ENCODE data around the gene ANKS1B.
"Not testable (repeated sequence)": the region's sequence is repeated elsewhere in the genome, so short reads cannot be mapped to it uniquely, and the experiment has no call there.

ANKS1B gene

GRCh38 chr12:98983647-98984046 lies 1001.1 kb downstream of the ANKS1B start:
- DNase-seq, result no peak

DNA sequence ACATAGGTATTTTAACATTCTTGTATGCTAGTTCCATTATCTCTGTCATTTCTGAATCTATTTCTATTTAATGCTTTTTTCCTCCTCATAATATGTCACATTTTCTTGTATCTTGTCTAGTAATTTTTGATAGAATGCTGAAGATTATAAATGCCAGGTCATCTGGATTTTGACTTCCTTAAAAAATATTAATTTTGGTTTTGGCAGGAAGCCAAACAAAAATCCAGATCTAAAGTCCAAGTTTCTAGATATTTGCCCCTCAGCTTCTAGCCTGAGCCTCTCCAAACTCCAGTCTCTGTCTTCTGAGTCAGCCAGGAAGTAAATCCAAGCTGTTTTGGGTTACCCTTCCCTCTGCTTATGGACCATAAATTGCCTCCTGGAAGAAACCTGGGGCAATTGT lies 1004.2 kb downstream of the ANKS1B start:
- no peak for DNase-seq

DNA sequence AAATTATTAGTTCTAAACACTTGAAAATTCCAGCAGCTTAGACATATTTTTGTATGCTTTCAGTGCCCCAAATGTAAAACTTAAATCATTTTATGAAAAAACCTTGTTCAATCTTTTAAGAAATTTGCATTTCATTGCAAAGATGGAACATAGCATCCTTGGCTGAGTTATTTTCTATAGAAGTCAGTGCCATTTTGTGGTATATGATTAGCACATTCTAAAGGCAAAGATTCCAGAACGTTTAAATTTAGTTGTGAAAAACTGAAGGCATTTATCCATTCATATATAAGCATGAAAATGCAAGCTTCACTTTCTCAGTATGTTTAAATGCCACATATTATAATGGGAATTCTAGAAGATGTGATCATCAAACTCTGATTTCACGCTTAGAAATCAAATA lies 1007.5 kb downstream of the ANKS1B start:
- no peak for DNase-seq

DNA sequence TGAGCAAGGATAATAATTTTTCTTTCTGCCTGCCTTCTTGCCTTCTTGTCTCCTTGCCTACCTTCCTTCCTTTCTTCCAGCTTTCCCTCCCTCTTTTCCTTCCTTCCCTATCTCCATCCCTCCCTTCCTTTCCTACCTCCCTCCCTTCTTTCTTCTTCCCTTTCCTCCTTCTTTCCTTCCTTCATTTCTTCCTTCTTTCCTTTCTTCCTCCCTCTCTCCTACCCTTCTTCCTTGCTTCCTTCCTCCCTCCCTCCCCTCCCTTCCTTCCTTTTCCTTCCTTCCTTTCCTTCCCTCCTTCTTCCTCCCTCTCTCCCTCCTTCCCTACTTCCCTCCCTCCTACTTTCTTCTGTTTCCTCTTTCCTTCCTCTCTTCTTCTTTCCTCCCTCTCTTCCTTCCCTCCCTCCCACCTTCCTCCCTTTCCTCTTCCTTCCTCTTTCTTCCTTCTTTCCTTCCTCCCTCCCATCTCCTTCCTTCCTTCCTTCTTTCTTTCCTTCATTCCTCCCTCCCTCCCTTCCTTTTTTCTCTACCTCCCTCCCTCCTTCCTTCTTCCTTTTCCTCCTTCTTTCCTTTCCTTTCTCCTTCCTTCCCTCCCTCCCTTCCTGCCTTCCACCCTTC lies 1009.9 kb downstream of the ANKS1B start:
- DNase-seq, result no peak

- no peak for DNase-seq
Measured at GRCh38 chr12:98973395-98973794, 1011.3 kb downstream of the ANKS1B start.

- no peak for DNase-seq
Measured at GRCh38 chr12:98970950-98971349, 1013.8 kb downstream of the ANKS1B start.

DNA sequence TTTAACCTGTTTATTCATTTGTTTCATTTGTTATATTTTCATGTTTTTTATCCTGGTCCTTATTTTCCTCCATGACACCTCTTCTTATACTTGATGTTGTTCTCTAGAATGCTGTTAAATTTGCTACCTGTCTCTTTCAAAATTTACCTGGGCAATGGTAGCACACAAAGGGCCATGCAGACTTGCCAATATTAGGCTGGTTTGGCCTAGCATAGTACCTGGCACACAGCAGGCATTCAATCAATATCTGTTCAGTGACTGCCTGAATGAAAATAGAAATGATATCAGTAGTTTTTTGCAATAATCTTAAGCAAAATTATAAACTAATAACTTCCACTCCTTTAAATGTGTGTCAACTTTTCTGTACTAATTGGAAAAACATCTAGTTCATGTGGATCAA lies 1014.5 kb downstream of the ANKS1B start:
- DNase-seq, result no peak

DNA sequence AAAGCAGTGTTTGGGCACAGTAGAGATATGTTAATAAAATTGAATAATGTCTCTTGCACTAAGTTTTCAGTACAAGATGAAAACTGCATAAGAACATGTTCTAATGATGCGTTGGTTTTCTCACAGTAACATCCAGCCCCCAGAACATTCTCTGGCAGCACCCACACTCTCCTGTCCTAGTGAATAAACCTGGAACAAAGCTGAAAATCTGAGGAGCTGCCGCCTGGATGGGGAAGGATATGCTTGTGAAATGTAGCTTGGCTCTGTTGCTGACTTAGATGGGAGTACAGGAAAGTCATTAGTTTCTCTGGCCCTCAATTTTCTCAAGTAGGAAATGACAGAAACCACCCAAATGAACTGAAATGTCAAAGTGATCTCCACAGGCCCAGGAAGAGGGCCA lies 1015.8 kb downstream of the ANKS1B start:
- no peak for DNase-seq

GRCh38 chr12:98957135-98957534 lies 1027.6 kb downstream of the ANKS1B start:
- DNase-seq, result not testable (repeated sequence)

- DNase-seq, result peak; percentile 38
Measured at GRCh38 chr12:98955284-98955683, 1029.5 kb downstream of the ANKS1B start.

DNA sequence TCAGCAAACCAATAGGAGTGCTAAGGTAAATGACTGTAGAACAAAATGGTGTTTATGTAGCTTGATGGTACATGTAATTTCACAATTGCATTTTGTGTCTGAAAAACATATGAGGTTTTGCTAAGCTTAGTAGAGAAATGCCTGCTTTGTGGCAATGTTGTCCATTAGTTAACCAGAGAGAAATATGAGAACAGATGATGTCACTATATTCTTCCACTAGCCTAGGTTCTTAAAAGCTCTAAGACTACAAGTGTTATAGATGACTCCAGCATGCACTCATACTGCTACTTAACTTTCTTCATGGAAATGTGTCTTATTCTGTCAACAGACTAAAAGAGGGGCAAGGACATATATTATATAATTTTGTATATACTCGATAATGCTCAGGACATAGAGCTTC lies 1030.2 kb downstream of the ANKS1B start:
- DNase-seq, result no peak

DNA sequence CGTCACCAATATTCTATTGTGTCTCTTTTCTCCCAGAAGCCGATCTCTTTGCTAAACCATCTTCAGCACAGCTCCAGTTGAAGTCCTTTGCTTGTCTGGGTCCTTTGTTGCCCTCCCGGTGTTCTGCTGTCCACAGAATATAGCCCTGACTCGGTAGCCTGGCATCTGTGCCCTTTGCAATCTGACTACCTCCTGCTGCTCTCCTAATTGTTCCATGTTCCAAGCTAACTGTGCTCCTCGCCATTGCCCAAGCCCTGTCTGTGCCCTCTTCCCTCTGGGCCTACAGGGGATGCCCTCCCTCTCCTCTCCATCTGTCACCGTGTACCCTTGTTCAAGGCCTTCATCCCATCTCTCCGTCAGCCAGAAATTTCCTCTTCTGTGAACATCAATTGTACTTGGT lies 1033.3 kb downstream of the ANKS1B start:
- DNase-seq, result no peak

- DNase-seq, result no peak
Measured at GRCh38 chr12:98948343-98948949, 1036.3 kb downstream of the ANKS1B start.

GRCh38 chr12:98945864-98946263 lies 1038.9 kb downstream of the ANKS1B start:
- no peak for DNase-seq

DNA sequence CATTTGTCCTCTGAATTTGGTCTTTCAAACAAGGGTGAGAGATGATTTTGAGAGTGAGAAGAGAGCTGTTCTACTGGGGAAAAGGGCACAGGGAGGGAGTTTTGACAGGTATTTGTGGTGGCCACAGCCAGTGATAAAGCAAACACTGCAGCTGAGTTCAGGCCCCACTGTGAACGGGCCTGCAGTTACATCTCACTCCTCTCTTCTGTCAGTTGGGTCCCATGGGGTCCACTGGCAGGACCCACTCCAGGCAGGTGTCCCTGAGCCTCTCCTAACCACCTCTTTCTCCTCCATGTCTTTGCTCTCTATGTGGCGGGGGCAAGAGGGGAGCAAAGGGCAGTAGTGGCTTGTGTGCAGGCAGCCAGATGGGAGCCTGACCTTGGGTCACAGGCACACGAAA lies 1044.8 kb downstream of the ANKS1B start:
- DNase-seq, result no peak

GRCh38 chr12:98939350-98939749 lies 1045.4 kb downstream of the ANKS1B start:
- peak; percentile 32 for DNase-seq

GRCh38 chr12:98935847-98936246 lies 1048.9 kb downstream of the ANKS1B start:
- peak; percentile 24 for DNase-seq

- no peak for DNase-seq
Measured at GRCh38 chr12:98922871-98923270, 1061.9 kb downstream of the ANKS1B start.

DNA sequence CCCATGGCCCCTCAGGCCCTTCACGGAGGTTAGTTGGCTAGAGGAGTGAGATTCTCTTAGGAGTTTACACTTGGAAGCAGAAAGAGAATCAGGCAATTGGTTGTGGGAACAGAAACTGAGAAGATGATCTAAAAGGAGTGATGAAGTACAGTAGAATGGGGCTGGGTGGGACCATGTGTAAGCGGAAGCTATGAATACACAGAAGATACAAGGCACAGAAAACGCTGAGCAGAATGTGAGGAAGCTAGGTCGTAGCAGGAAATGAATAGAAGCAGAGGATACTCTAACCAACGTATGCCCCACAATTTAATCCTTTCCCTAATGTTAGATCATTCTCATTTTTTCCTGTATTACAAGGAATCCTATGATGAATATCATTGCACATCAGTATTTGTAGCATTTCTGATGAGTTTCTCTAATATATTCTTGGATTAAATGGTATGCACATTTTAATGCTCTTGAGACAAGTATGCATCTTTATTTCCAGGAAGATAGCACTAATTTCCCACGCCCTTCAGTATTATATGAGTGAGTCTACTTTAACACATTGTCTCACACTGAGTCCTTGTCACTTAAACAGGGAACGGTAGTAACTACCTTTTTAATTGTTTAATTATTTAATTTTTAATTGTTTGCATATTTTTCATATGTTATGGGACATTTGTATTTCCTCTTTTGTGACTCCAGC lies 1066.4 kb downstream of the ANKS1B start:
- DNase-seq, result no peak

DNA sequence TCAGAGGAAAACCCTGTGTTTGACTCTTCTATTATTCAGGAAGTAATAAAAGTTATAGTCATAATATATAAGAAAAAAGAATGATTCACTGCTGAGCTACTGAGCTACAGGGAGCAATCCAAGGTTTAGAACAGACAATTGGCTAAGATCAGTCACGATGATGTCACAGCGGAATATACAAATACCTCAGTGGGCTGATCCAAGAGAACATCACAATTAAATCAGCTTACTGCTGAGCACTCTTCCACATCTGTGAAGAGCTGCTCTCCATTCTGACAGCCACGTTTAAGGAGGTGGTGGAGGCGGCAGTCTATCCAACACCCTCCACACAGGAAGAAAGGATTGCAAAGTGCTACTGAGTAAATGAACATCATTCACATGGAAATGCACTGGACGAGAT lies 1068.6 kb downstream of the ANKS1B start:
- no peak for DNase-seq

DNA sequence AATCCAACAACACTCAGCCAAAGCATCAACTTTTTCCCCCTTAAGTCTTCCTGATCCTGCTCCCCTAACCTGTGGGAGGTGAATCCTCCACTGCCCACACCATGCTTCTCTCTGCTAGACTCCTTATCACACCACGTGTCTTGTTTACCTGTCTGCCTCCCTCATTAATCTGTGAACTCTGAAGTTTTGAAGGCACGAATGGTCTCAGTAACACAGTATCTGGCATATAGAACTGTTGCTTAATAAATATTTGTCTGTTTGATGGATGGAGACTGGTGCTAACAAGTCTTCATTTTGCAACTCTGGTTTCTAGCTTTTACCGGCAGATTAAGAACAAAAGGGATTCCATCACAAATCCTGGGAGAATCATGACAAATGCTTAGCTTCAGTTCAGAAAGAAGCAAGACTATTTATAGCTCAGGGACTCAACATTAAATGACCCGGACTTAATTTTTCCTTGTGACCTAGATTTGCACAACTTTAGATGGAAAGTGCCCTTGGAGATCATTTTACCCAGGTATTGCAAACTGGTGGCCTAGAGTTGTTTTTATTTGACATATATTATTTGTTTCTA lies 1072.2 kb downstream of the ANKS1B start:
- no peak for DNase-seq

GRCh38 chr12:98911396-98911795 lies 1073.3 kb downstream of the ANKS1B start:
- no peak for DNase-seq

GRCh38 chr12:98909746-98910145 lies 1075.0 kb downstream of the ANKS1B start:
- no peak for DNase-seq

GRCh38 chr12:98908866-98909265 lies 1075.9 kb downstream of the ANKS1B start:
- DNase-seq, result no peak

Data from OCI-M1 (cell line).